PC-9 (cell line): ENCODE results near the gene CYB561. TPM values are rescaled to one million over a fixed set of nuclear protein-coding genes. Genes with fewer than 3 reads are reported as not detected.

Source experiments
- BruUV-seq: library from RNA; stranded (reverse); fragments of 400-500 nt; replicated peaks from 2 replicates; lab custom pipeline; 2021; lab: Mats Ljungman, UMichigan
- CTCF ChIA-PET: fragments of 300-600 bp; sonication (Branson Sonifier 250); formaldehyde crosslinking; loops from one replicate; lab custom pipeline; 2022; ENCODE audit warnings: antibody characterized with exemption; lab: Charles Lee
- POLR2A ChIA-PET: fragments of 300-600 bp; sonication (Branson Sonifier 250); formaldehyde crosslinking; loops from one replicate; lab custom pipeline; 2022; ENCODE audit warnings: antibody characterized with exemption; ENCODE audit not compliant: unreplicated experiment; lab: Charles Lee
- DNase-seq, 2 experiments: peaks; one replicate each; pipeline versions ENCODE4 v3.0.0 to v3.0.0-alpha.2; 2015 to 2022; ENCODE audit warnings: mixed read lengths in 1 of 2
- H2AFZ ChIP-seq: fragments of 200-600 bp; sonication (generic); 2 replicates; pipeline ENCODE4 v1.8.1; 2017; ENCODE audit warnings: antibody characterized with exemption
- H3F3A ChIP-seq: fragments of 200-600 bp; sonication (generic); 2 replicates; pipeline ENCODE4 v1.8.1; 2017; ENCODE audit warnings: antibody characterized with exemption, mild to moderate bottlenecking, low read depth; ENCODE audit not compliant: insufficient read depth
- H3K27ac ChIP-seq: fragments of 200-600 bp; sonication (generic); 2 replicates; pipeline ENCODE4 v1.6.1; 2016; ENCODE audit warnings: mixed run types
- H3K27me3 ChIP-seq: fragments of 200-600 bp; sonication (generic); 2 replicates; pipeline ENCODE4 v1.6.1; 2016; ENCODE audit warnings: low read depth, mixed run types; ENCODE audit not compliant: insufficient read depth
- H3K36me3 ChIP-seq: fragments of 200-600 bp; sonication (generic); 2 replicates; pipeline ENCODE4 v1.6.1; 2016; ENCODE audit warnings: low read depth, mixed run types
- H3K4me1 ChIP-seq: fragments of 200-600 bp; sonication (generic); replicated peaks from 2 replicates; pipeline ENCODE4 v1.6.1; 2016; ENCODE audit warnings: mixed run types; ENCODE audit not compliant: insufficient read depth
- H3K4me2 ChIP-seq: fragments of 200-600 bp; sonication (generic); 2 replicates; pipeline ENCODE4 v1.6.1; 2017; ENCODE audit warnings: mixed run types
- H3K4me3 ChIP-seq: fragments of 200-600 bp; sonication (generic); 2 replicates; pipeline ENCODE4 v1.6.1; 2016; ENCODE audit warnings: mixed run types
- H3K79me2 ChIP-seq: fragments of 200-600 bp; sonication (generic); 2 replicates; pipeline ENCODE4 v1.6.1; 2017; ENCODE audit warnings: low read depth, mixed run types
- H3K9me2 ChIP-seq: fragments of 200-600 bp; sonication (generic); 2 replicates; pipeline ENCODE4 v1.8.1; 2017; ENCODE audit warnings: mild to moderate bottlenecking; ENCODE audit not compliant: insufficient read depth
- H3K9me3 ChIP-seq: fragments of 200-600 bp; sonication (generic); 2 replicates; pipeline ENCODE4 v1.8.1; 2016; ENCODE audit warnings: low read depth; ENCODE audit not compliant: insufficient read depth
- H4K20me1 ChIP-seq: fragments of 200-600 bp; sonication (generic); 2 replicates; pipeline ENCODE4 v1.8.1; 2017; ENCODE audit not compliant: insufficient read depth
- CTCF ChIP-seq: fragments of 200-600 bp; sonication (generic); conservative IDR thresholded peaks from 2 replicates; pipeline ENCODE4 v1.6.1; 2017; ENCODE audit warnings: mixed run types, antibody characterized with exemption, mild to moderate bottlenecking, moderate library complexity
- EZH2 ChIP-seq: fragments of 200-600 bp; sonication (generic); IDR thresholded peaks from 2 replicates; pipeline ENCODE4 v1.8.0; 2017; ENCODE audit warnings: antibody characterized with exemption, low read depth
- intact Hi-C: fragments of 100-400 bp; cut with micrococcal nuclease; formaldehyde crosslinking; loops from one replicate; pipeline ENCODE4 v1.10.0; 2022; ENCODE audit not compliant: unreplicated experiment
- total RNA-seq: library from RNA; stranded (reverse); gene quantifications from 2 replicates; pipeline ENCODE4 v1.2.3, GENCODE V29; 2021

CYB561 gene
- total RNA-seq, 1 experiment from 2014 or later: 71.6 TPM

- BruUV-seq: no TSS peak
- POLR2A ChIA-PET: no interaction called here
- intact Hi-C loops: no loop called here
Observed at GRCh38 chr17:63483038-63483437, 36.9 kb upstream of the CYB561 start.

GRCh38 chr17:63482509-63482908, 36.4 kb upstream of the CYB561 start:
- DNase-seq: no peak
- Histone ChIP-seq H3K36me3 (no peaks in the 10 kb centered on the region), H3K27me3 (peaks cover 9% of the 10 kb centered on the region), H3K27ac (no peak overlapping the region), H2AFZ (no peak overlapping the region), H3F3A (no peaks in the 10 kb centered on the region), H3K4me3 (no peak overlapping the region), H3K9me3 (no peaks in the 10 kb centered on the region), H3K79me2 (no peaks in the 10 kb centered on the region), H3K9me2 (no peaks in the 10 kb centered on the region), H3K4me1 (peaks cover 5% of the 10 kb centered on the region), H3K4me2 (no peak overlapping the region), H4K20me1 (no peaks in the 10 kb centered on the region)
- BruUV-seq: no TSS peak
- ChIA-PET CTCF (no interaction called here), POLR2A (interaction anchor here (0.9 kb wide), 1 partner anchor 18 kb away, joined by 5 read pairs; no protein-coding TSS in a partner anchor)
- intact Hi-C loops: no loop called here
- no peak for TF ChIP-seq CTCF
- TF ChIP-seq EZH2: no peak

More at GRCh38 chr17:63483038-63483437, 36.9 kb upstream of the CYB561 start:
- CTCF ChIA-PET: no interaction called here
- H3K9me3 ChIP-seq: no peaks in the 10 kb centered on the region
- no peak overlapping the region for H2AFZ ChIP-seq
- no peak for TF ChIP-seq CTCF
- no peak for TF ChIP-seq EZH2
- H3F3A ChIP-seq: no peaks in the 10 kb centered on the region
- H3K4me3 ChIP-seq: no peak overlapping the region
- H4K20me1 ChIP-seq: no peaks in the 10 kb centered on the region
- H3K4me1 ChIP-seq: peaks cover 5% of the 10 kb centered on the region
- H3K27ac ChIP-seq: no peak overlapping the region
- peaks cover 9% of the 10 kb centered on the region for H3K27me3 ChIP-seq
- no peak for DNase-seq
- no peaks in the 10 kb centered on the region for H3K79me2 ChIP-seq
- H3K4me2 ChIP-seq: no peak overlapping the region
- H3K36me3 ChIP-seq: no peaks in the 10 kb centered on the region
- no peaks in the 10 kb centered on the region for H3K9me2 ChIP-seq

GRCh38 chr17:63481488-63481870, 35.4 kb upstream of the CYB561 start:
- no peak overlapping the region for H2AFZ ChIP-seq

More at GRCh38 chr17:63481488-63481870, 35.4 kb upstream of the CYB561 start:
- H3K9me3 ChIP-seq: no peaks in the 10 kb centered on the region
- H3F3A ChIP-seq: no peaks in the 10 kb centered on the region
- intact Hi-C loops: no loop called here
- no peak for DNase-seq
- no peak overlapping the region for H3K4me3 ChIP-seq
- H3K9me2 ChIP-seq: no peaks in the 10 kb centered on the region
- TF ChIP-seq CTCF (no peak), EZH2 (no peak)
- no peaks in the 10 kb centered on the region for H3K79me2 ChIP-seq
- BruUV-seq: no TSS peak
- no peak overlapping the region for H3K4me2 ChIP-seq
- H3K36me3 ChIP-seq: no peaks in the 10 kb centered on the region
- no peak overlapping the region for H3K27ac ChIP-seq
- POLR2A ChIA-PET: interaction anchor here (0.9 kb wide), 1 partner anchor 19 kb away, joined by 5 read pairs; no protein-coding TSS in a partner anchor
- peaks cover 5% of the 10 kb centered on the region for H3K4me1 ChIP-seq
- H3K27me3 ChIP-seq: peaks cover 17% of the 10 kb centered on the region
- H4K20me1 ChIP-seq: no peaks in the 10 kb centered on the region
- CTCF ChIA-PET: interaction anchor here (0.7 kb wide), 1 partner anchor 45 kb away, joined by 5 read pairs; no protein-coding TSS in a partner anchor
